Renal pelvis (tissue), 4 donors: ENCODE results near the gene AMFR. TPM values are rescaled to one million over a fixed set of nuclear protein-coding genes. Genes with fewer than 3 reads are reported as not detected.

Source experiments
- DNase-seq: peaks from one replicate; pipeline ENCODE4 v3.0.0-alpha.2; 2013
- polyA plus RNA-seq, 3 donors: library from polyadenylated mRNA; unstranded; fragments of 120-200 nt; gene quantifications; one replicate each; pipeline ENCODE4 v1.2.1, GENCODE V29; 2013; ENCODE audit not compliant: insufficient read length in 3 of 3

AMFR gene
- polyA plus RNA-seq, 3 donors = 121 to 138 (median 136) TPM

DNA sequence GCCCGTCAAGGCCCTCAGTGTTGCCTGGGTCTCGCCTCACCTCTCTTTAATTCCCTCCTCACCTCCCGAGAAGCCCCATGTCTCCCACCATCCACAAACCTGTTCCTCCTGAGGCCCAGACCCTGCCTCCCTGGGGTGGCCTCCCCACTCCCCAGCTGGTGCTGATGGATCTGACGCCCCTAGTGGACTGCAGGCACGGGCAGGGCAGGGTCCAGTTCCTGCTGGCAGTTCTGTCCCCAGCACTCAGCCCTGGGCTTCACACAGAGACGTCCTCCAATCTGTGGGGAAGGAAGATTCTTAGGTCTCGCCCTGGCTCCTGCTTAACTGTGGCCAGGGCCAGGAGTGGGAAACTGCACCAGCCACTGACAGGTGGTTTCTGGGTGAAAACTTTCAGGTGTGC lies 108.8 kb downstream of the AMFR start:
- no peak for DNase-seq

DNA sequence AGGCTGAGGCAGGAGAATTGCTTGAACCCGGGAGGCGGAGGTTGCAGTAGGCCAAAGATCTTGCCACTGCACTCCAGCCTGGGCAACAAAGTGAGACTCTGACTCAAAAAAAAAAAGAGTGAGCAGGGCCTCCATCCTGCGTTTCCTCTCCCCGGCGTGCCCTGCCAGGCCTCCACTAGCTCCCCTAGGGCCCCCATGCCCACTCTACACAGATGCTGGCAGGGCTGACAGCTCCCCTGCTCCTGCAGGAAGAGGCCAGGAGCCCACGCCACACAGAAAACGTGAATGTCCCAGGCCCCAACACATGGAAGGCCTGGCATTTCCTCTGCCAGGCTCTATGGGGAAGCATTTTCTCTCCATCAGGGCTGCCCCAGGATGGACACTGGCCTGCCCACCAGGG lies 109.4 kb downstream of the AMFR start:
- DNase-seq = no peak

DNA sequence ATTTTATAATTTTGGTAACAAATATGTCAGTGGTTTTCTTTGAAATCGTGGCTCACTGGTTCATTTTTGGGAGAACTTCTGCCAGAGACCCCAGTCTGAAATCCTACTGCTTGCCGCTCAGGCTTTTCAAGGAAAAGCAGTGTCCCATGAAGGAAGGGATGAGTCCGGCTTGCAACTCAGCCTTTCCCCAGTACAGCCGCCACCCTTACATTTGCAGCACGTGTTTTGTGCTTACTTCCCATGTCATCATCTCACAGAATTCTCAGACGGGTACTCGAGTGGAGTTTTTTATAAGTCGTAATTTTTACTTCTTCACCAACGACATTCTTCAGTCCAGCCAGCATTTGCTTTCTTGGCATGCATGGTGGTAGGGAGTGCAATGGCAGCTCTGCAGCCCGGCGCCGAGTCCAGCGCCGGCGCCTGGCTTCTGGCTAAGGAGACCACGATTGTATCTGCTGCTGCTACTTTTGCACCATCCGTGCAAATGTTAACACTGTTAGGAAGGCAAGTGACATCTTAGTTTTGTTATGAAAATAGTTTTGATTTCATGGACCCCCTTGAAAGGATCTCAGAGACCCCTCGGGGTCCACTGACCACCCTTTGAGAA lies 111.0 kb downstream of the AMFR start:
- DNase-seq = no peak

DNA sequence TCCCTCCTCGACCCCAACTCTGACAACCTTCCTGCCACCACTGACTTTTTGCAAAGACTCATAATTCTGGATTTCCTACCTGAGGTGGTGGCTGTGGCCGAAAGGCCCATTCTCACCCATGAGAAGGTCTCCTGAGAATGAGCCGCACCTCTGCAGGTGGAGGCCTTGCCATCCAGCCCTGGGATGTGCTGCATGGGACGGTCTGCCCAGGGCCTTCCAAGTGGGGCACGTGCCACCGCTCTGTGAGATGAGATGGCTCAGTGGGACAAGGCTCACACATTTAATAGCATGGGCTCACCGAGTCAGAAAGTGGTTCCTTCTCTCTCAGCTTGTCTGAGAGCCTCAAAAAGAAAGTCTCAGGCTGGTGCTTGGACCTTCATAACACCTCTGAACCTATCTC lies 112.8 kb downstream of the AMFR start:
- DNase-seq = no peak

DNA sequence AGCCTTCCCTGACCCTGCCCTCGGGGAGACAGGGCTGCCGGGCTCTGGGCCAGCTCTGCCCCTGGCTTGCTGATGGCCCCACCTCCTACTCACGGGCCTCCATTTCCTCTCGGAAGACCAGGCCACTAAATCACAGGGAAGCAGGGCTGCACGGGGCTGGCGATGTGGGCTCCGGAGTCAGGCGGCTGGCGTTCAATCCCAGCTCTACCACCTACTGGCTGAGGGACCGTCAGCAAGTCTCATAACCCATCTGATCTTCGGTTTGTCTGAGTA lies 113.4 kb downstream of the AMFR start:
- no peak for DNase-seq

Other genes starting within 250 kb of the AMFR start
- gene GNAO1, start 234.1 kb downstream of the AMFR start, polyA plus RNA-seq = 1 to 10 TPM; 5.9 to 6.4 (median 6.3) TPM
- gene NUDT21, start 25.8 kb upstream of the AMFR start, polyA plus RNA-seq = 100 to 1,000 TPM; 117 to 129 (median 123) TPM
- gene OGFOD1, start 26.0 kb upstream of the AMFR start, polyA plus RNA-seq = 10 to 100 TPM; 34.7 to 42.1 (median 39.8) TPM
- gene BBS2, start 94.5 kb upstream of the AMFR start, polyA plus RNA-seq = 100 to 1,000 TPM in 1 of 3 donors, 10 to 100 TPM in 2; 67.3 to 114 (median 97.6) TPM
- gene MT4, start 139.5 kb upstream of the AMFR start, polyA plus RNA-seq = not detected
- 1 to 10 TPM in 2 of 3 donors, not detected in 1; 1.9 to 2.5 TPM for gene MT3, start 164.0 kb upstream of the AMFR start, polyA plus RNA-seq
- gene MT2A, start 183.0 kb upstream of the AMFR start, polyA plus RNA-seq = 10 to 100 TPM; 26.6 to 27.3 (median 26.9) TPM
- gene MT1E, start 200.2 kb upstream of the AMFR start, polyA plus RNA-seq = 10 to 100 TPM; 18.0 to 44.4 (median 23.6) TPM
- under 1 TPM in 1 of 3 donors, not detected in 2; 0.26 TPM for gene MT1M, start 207.1 kb upstream of the AMFR start, polyA plus RNA-seq
- gene MT1A, start 213.1 kb upstream of the AMFR start, polyA plus RNA-seq = not detected
- gene MT1B, start 226.3 kb upstream of the AMFR start, polyA plus RNA-seq = not detected
- gene MT1F, start 232.4 kb upstream of the AMFR start, polyA plus RNA-seq = 10 to 100 TPM; 53.1 to 66.4 (median 65.7) TPM
- gene MT1G, start 242.5 kb upstream of the AMFR start, polyA plus RNA-seq = 10 to 100 TPM; 30.1 to 89.3 (median 51.8) TPM
- gene MT1H, start 244.3 kb upstream of the AMFR start, polyA plus RNA-seq = 10 to 100 TPM in 2 of 3 donors, 1 to 10 TPM in 1; 5.8 to 27.8 (median 18.4) TPM